Peyer's patch (tissue), 4 donors: ENCODE measurements around the gene EPHA7. TPM values are rescaled to one million over a fixed set of nuclear protein-coding genes. Genes with fewer than 3 reads are reported as not detected.

ENCODE experiments used
- DNase-seq, 3 donors: peaks; one replicate each; pipeline ENCODE4 v3.0.0-alpha.2; 2017 to 2019
- H3K27ac ChIP-seq, 4 donors: fragments of 200-600 bp; sonication (generic); one replicate each; pipeline ENCODE4 v1.5.1; 2016 to 2019
- H3K27me3 ChIP-seq, 2 donors: fragments of 200-600 bp; sonication (generic); one replicate each; pipeline ENCODE4 v1.5.1; 2019
- H3K36me3 ChIP-seq, 3 donors: fragments of 200-600 bp; sonication (generic); one replicate each; pipeline ENCODE4 v1.5.1; 2016 to 2019
- H3K4me1 ChIP-seq, 4 donors: fragments of 200-600 bp; sonication (generic); one replicate each; pipeline ENCODE4 v1.5.1; 2016 to 2019
- H3K4me3 ChIP-seq, 4 donors: fragments of 200-600 bp; sonication (generic); 1 replicate in 3 of 4; 2 replicates in 1 of 4; pipeline ENCODE4 v1.5.1; 2016 to 2019; ENCODE audit warnings: mild to moderate bottlenecking in 1 of 4
- H3K9me3 ChIP-seq, 4 donors: fragments of 200-600 bp; sonication (generic); one replicate each; pipeline ENCODE4 v1.5.1; 2016 to 2019; ENCODE audit warnings: mild to moderate bottlenecking in 1 of 4
- POLR2A ChIP-seq, 2 donors: fragments of 450-650 bp; IDR thresholded peaks; one replicate each; pipeline ENCODE4 v1.5.1; 2017; ENCODE audit warnings: antibody characterized with exemption in 2 of 2, mild to moderate bottlenecking in 2 of 2, moderate library complexity in 2 of 2
- total RNA-seq, 4 donors: library from RNA; depleted of rRNA; stranded (reverse); fragments of >200 nt; gene quantifications; one replicate each; pipeline ENCODE4 v1.1.0, GENCODE V29; 2016
- TF ChIP-seq, protein P1 (sequence below), 6 experiments: fragments of 450-650 bp in 4 of 6; fragments of 200-600 bp in 2 of 6; sonication (generic) in 1 of 6; IDR thresholded peaks; one replicate each; pipeline ENCODE4 v1.5.1; 2017 to 2019; ENCODE audit warnings: antibody characterized with exemption in 6 of 6, mild to moderate bottlenecking in 3 of 6, moderate library complexity in 1 of 6

Gene EPHA7
- total RNA-seq, 4 donors from 2014 or later, result 1.5 to 6.6 (median 3.9) TPM; not detected in 1

DNA sequence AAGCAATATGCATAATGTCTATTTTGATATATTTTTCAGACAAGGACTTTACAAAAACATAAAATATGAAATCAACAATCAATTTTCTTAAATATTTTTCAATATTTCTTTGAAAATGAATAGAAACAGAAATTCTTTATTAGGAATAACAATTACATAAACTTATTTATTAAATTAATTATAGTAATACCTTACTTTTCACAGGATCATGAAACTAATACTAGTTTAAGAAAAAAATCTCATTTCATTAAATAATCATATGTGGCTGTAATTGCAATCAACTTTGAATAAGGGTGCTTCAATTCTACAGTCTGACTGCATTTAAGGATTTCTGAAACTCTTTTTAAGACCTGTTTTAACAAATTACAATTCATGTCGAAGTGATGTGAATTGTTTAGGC lies 26.6 kb downstream of the EPHA7 start:
- Histone ChIP-seq H3K4me3 (no peak overlapping the region), H3K4me1 (no peaks in the 10 kb centered on the region)
- DNase-seq, result no peak

GRCh38 chr6:93391965-93392364 lies 27.4 kb downstream of the EPHA7 start:
- H3K4me1 ChIP-seq, result no peaks in the 10 kb centered on the region
- DNase-seq, result no peak
- no peak overlapping the region for H3K4me3 ChIP-seq
- H3K9me3 ChIP-seq, result no peaks in the 10 kb centered on the region
- no peaks in the 10 kb centered on the region for H3K36me3 ChIP-seq
- no peaks in the 10 kb centered on the region for H3K27me3 ChIP-seq
- TF ChIP-seq POLR2A (IDR thresholded peaks at IDR 0.05), result no peak
- TF ChIP-seq, protein P1, sequence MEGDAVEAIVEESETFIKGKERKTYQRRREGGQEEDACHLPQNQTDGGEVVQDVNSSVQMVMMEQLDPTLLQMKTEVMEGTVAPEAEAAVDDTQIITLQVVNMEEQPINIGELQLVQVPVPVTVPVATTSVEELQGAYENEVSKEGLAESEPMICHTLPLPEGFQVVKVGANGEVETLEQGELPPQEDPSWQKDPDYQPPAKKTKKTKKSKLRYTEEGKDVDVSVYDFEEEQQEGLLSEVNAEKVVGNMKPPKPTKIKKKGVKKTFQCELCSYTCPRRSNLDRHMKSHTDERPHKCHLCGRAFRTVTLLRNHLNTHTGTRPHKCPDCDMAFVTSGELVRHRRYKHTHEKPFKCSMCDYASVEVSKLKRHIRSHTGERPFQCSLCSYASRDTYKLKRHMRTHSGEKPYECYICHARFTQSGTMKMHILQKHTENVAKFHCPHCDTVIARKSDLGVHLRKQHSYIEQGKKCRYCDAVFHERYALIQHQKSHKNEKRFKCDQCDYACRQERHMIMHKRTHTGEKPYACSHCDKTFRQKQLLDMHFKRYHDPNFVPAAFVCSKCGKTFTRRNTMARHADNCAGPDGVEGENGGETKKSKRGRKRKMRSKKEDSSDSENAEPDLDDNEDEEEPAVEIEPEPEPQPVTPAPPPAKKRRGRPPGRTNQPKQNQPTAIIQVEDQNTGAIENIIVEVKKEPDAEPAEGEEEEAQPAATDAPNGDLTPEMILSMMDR (IDR thresholded peaks at IDR 0.05), result no peak
- no peak overlapping the region for H3K27ac ChIP-seq

More for the DNA sequence above, 26.6 kb downstream of the EPHA7 start:
- no peaks in the 10 kb centered on the region for H3K27me3 ChIP-seq
- TF ChIP-seq POLR2A (IDR thresholded peaks at IDR 0.05), result no peak
- TF ChIP-seq, protein P1 (IDR thresholded peaks at IDR 0.05), result no peak
- no peak overlapping the region for H3K27ac ChIP-seq
- H3K36me3 ChIP-seq, result no peaks in the 10 kb centered on the region
- H3K9me3 ChIP-seq, result no peaks in the 10 kb centered on the region

DNA sequence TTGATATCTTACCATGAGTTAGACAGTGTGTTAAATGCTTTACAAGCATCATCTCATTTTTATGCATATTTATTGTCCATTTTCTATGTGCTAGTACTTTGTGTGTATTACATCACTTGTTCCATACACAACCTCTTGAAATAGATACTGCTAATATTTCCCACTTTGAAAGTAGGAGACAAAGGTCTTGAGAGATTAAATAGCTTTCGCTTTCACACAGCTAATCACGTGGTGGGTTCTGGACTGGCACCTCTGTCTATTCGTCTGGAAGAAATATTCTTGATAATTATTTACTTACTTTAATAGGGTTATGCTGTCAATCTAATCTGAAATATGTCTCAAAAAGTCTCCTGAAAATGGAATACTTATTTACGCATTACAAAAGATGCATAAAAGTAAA lies 30.2 kb downstream of the EPHA7 start:
- Histone ChIP-seq H3K9me3 (no peaks in the 10 kb centered on the region), H3K4me3 (no peak overlapping the region), H3K27ac (no peak overlapping the region), H3K4me1 (no peaks in the 10 kb centered on the region), H3K27me3 (no peaks in the 10 kb centered on the region), H3K36me3 (no peaks in the 10 kb centered on the region)
- no peak for DNase-seq
- TF ChIP-seq, protein P1 (IDR thresholded peaks at IDR 0.05), result no peak
- no peak for TF ChIP-seq POLR2A (IDR thresholded peaks at IDR 0.05)

- no peaks in the 10 kb centered on the region for H3K27me3 ChIP-seq
- no peak overlapping the region for H3K27ac ChIP-seq
- no peaks in the 10 kb centered on the region for H3K4me1 ChIP-seq
- no peak for DNase-seq
- TF ChIP-seq POLR2A (IDR thresholded peaks at IDR 0.05), result no peak
- TF ChIP-seq, protein P1 (IDR thresholded peaks at IDR 0.05), result no peak
- no peaks in the 10 kb centered on the region for H3K36me3 ChIP-seq
- no peak overlapping the region for H3K4me3 ChIP-seq
- no peaks in the 10 kb centered on the region for H3K9me3 ChIP-seq
Measured at GRCh38 chr6:93388070-93388469, 31.3 kb downstream of the EPHA7 start.

DNA sequence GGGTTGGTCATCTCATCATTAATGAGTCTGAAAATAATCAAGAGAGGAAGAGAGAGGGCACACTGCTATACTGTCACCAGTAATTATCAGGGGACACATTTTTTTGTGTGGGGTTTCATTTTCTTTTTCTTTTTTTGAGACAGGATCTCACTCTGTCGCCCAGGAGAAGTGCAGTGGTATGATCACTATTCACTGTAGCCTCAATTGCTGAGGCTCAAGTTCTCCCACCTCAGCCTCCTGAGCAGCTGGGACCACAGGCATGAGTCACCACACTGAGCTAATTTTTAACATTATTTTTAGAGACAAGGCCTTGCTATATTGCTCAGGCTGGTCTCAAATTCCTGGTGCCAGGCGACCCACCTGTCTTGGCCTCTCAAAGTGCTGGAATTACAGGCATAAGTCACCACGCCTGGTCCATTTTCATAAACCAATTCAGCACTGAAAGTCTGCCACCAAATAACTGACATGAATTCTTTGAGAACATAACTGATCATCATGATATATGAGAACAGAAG lies 43.3 kb downstream of the EPHA7 start:
- Histone ChIP-seq H3K4me1 (no peaks in the 10 kb centered on the region), H3K36me3 (no peaks in the 10 kb centered on the region), H3K27me3 (no peaks in the 10 kb centered on the region), H3K4me3 (no peak overlapping the region), H3K9me3 (no peaks in the 10 kb centered on the region), H3K27ac (no peak overlapping the region)
- TF ChIP-seq POLR2A (IDR thresholded peaks at IDR 0.05), result no peak
- TF ChIP-seq, protein P1 (IDR thresholded peaks at IDR 0.05), result no peak
- DNase-seq, result no peak

DNA sequence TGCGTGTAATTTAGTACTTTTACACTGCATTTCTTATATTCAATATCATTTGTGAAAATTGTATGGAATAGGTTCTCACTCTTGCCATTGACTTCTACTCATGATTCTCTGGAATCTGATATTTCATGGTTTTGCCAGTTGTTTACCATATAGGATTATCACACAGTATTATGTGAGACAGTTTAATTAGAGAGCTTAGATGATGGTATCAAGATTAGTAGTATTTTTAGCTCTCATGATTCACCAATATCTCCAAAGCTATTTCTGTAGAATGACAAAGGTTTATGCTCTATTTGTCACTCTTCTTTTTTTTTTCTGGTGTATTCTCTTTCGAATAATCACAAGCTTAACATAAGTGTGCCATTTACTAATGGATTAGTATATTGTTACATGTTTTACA lies 45.9 kb downstream of the EPHA7 start:
- DNase-seq, result no peak

More for the DNA sequence above, 45.9 kb downstream of the EPHA7 start:
- Histone ChIP-seq H3K4me3 (no peak overlapping the region), H3K27ac (no peak overlapping the region), H3K4me1 (no peaks in the 10 kb centered on the region), H3K27me3 (no peaks in the 10 kb centered on the region), H3K9me3 (no peaks in the 10 kb centered on the region), H3K36me3 (no peaks in the 10 kb centered on the region)
- TF ChIP-seq, protein P1 (IDR thresholded peaks at IDR 0.05), result no peak
- no peak for TF ChIP-seq POLR2A (IDR thresholded peaks at IDR 0.05)
